HG02852 (cell line): ENCODE data around the gene SPOPL.
A peak's percentile ranks its signal among the peaks of the same experiment; 100 is the strongest.

Source experiments
- ATAC-seq: cut with Tn5 transposase; IDR thresholded peaks from one replicate; pipeline ENCODE4 v1.9.1; 2021; ENCODE audit warnings: mild to moderate bottlenecking, moderate library complexity; ENCODE audit not compliant: unreplicated experiment

The SPOPL gene

GRCh38 chr2:138596403-138596802 is 94.8 kb downstream of the SPOPL start:
- no peak for ATAC-seq

GRCh38 chr2:138600732-138601457 is 99.3 kb downstream of the SPOPL start:
- no peak for ATAC-seq

DNA sequence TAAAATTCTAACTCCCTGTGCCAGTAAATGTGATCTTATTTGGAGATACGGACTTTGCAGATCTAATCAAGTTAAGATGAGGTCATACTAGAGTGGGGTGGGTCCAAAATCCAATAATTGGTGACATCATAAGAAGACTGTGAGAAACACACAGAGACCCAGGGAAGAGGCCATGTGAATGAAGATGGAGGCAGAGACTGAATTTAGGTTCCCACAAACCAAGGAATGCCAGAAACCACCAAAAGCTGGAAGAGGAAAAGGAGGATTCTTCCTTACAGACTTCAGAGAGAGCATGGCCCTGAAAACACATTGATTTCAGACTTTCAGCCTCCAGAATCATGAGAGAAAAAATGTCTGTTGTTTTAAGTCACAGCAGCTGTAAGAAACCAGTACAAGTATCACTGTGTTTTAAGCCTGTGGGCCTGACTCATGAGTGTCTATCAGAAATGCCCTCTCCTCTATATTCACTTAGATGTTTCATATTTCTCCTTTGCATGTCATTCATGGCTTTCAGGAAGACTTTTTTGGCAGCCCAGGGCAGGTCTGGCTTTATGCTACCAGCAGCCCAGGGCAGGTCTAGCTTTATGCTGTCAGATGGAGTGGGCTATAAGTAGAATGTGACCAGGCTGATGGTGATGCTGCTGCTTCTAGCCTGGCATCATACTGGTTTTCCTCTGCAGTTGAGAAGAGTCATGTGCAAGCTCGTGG is 100.0 kb downstream of the SPOPL start:
- no peak for ATAC-seq

DNA sequence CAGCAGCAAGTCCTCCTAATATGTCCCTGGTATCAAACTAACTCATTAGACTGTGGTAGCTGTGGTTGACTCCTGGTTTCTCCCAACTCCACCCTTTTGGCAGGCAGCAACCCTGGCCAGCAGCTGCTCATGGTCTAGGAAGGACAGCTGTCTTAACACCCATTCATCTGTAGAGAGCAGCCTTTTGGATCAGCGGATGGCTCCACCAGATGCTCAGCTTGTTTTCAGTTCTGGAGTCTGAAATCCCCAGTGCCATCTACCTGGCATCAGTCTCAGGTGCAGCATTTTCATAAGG is 100.5 kb downstream of the SPOPL start:
- ATAC-seq = no peak

DNA sequence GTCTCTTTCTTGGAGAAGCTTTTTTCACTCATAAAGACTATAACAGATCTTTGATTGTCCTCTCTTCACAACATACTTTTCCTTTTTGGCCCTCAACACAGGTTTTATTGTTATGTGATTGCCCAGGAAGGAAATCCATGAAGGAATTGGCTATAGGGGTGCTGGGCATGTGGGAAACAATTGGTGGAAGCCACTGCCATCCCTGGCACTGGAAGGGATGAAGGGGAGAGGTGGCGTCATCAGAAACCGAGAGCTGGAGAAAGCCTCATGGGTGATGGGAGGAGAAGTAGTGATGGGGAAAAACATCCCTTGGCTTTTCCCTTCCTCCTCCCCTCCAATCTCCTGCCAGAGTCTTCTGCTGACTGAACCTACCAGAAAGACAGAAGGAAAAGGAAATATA is 106.2 kb downstream of the SPOPL start:
- no peak for ATAC-seq

DNA sequence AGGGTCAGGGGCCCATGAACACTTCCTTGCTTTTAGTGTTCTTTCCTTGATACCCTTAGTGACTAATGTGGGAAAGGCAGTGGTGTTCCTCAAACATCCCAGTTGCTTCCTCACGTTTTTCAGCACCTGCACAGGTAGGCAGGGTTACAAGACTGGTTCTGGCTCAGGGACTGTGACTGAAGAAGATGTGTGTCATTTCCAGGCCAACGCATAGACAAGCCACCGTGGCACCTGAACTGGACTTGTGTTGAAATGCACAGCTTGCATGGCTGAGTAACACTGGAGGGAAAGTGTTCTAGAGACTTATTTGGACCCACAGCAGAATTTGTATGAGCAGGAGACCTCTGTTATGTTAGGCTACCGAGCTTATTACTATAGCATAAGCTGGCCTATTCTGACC is 107.9 kb downstream of the SPOPL start:
- no peak for ATAC-seq

DNA sequence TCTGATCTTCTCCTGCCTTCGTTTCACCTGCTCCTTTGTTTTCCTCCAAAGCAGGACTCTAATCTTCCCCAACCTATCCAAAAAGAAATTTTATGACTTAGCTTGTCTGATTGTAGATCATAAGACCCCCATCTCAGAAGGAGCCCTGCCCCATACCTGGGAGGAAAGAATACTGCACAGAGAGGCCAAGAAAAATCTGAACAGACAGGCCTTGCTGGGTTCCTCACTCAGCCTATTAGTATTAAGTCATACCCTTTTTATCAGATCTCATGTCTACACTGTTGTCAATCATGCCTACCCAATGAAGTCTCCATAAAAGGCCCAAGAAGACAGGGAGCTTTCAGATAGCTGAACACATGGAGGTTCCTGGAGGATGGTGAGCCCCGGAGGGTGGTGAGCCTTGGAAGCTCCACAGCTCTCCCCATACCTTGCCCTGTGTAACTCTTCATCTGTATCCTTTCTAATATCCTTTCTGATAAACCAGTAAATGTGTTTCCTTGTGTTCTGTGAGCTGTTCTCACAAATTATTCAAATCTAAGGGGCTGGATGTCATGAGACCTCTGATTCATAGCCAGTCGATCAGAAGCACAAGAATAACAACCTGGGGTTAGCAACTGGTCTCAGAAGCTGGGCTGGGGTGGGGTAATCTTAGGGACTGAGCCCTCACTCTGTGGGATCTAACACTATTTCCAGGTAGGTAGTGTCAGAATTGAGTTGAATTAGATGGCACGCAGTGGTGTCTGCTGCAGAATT is 108.8 kb downstream of the SPOPL start:
- ATAC-seq = no peak

- peak; percentile 78 for ATAC-seq
Observed at GRCh38 chr2:138615257-138615656, 113.7 kb downstream of the SPOPL start.

GRCh38 chr2:138617026-138617425 is 115.5 kb downstream of the SPOPL start:
- ATAC-seq = no peak

DNA sequence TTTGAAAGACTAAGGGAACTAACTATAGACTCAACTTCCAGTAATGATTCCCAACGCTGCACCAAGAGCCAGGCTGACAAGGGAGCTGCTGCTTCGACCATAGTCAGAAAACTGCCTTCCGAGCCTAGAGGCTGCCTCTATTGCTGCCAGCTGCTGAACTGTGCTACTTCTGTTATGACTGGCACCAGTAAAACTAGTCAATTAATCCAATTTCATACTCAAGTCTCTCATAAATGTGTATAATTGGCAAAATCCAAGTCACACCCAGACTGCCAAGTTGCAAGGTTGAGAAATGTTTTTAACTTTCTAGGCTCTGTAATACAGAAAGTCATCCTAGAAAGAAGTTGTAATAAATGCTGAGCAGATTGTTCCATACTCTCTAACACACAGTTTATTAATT is 117.4 kb downstream of the SPOPL start:
- no peak for ATAC-seq

GRCh38 chr2:138620431-138620830 is 118.9 kb downstream of the SPOPL start:
- ATAC-seq = no peak

DNA sequence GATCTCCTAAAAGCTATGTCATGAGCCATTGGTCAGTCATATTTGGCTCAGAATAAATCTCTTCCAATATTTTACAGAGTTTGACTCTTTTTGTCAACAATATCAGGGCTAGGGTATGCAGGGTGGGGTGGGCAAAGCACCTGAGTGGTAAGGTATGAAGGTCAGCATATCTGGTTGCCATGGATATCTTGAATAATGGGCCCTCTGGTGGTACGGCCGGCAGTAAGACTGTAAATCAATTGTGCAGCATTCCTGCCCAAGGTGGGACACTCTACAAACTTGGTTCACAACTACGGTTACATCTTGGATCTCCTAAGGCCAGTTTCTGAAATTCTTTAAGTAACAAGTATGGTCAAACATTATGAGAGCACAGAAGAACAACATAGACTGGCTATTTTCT is 119.6 kb downstream of the SPOPL start:
- no peak for ATAC-seq

GRCh38 chr2:138622613-138623012 is 121.0 kb downstream of the SPOPL start:
- no peak for ATAC-seq
